Dendritic cell treated with granulocyte-macrophage colony-stimulating factor and Interleukin-4, amounts not matched to agents 40 ng/mL and 50 ng/mL, for 4 days (primary cell): ENCODE results near the gene F10.

Experiments
- H3K27ac Mint-ChIP-seq: one replicate; pipeline ENCODE4 v1.8.0; 2022; ENCODE audit warnings: mild to moderate bottlenecking, mixed read lengths
- H3K27me3 Mint-ChIP-seq: one replicate; pipeline ENCODE4 v1.8.0; 2022; ENCODE audit warnings: mild to moderate bottlenecking, mixed read lengths
- H3K36me3 Mint-ChIP-seq: one replicate; pipeline ENCODE4 v1.8.0; 2022; ENCODE audit warnings: low read depth, mixed read lengths
- H3K4me1 Mint-ChIP-seq: one replicate; pipeline ENCODE4 v1.8.0; 2022; ENCODE audit warnings: low read depth, mixed read lengths
- H3K4me3 Mint-ChIP-seq: one replicate; pipeline ENCODE4 v1.8.0; 2022; ENCODE audit warnings: mild to moderate bottlenecking, moderate library complexity, mixed read lengths
- H3K9me3 Mint-ChIP-seq: one replicate; pipeline ENCODE4 v1.8.0; 2022; ENCODE audit warnings: mixed read lengths
- intact Hi-C: fragments of 100-400 bp; cut with micrococcal nuclease; formaldehyde crosslinking; loops from one replicate; pipeline ENCODE4 v1.15.0; 2022

Gene F10

GRCh38 chr13:113171250-113172125 lies 48.9 kb downstream of the F10 start:
- H3K9me3 Mint-ChIP-seq: peaks cover 10% of the 10 kb centered on the region
- intact Hi-C loops: no loop called here
- no peak overlapping the region for H3K4me3 Mint-ChIP-seq
- no peaks in the 10 kb centered on the region for H3K27me3 Mint-ChIP-seq
- peak overlapping the region; percentile 35 for H3K27ac Mint-ChIP-seq
- peaks cover 64% of the 10 kb centered on the region for H3K36me3 Mint-ChIP-seq
- H3K4me1 Mint-ChIP-seq: peaks cover 38% of the 10 kb centered on the region

- Mint-ChIP-seq H3K36me3 (peaks cover 72% of the 10 kb centered on the region), H3K27me3 (no peaks in the 10 kb centered on the region), H3K4me3 (no peak overlapping the region), H3K9me3 (peaks cover 13% of the 10 kb centered on the region), H3K4me1 (peaks cover 39% of the 10 kb centered on the region), H3K27ac (no peak overlapping the region)
- intact Hi-C loops: no loop called here
Measured at GRCh38 chr13:113172419-113172926, 49.9 kb downstream of the F10 start.

GRCh38 chr13:113176280-113176679 lies 53.7 kb downstream of the F10 start:
- H3K27me3 Mint-ChIP-seq: no peaks in the 10 kb centered on the region
- H3K36me3 Mint-ChIP-seq: peaks cover 90% of the 10 kb centered on the region
- peak overlapping the region; percentile 93 for H3K27ac Mint-ChIP-seq
- peak overlapping the region; percentile 6 for H3K4me3 Mint-ChIP-seq
- H3K4me1 Mint-ChIP-seq: peaks cover 30% of the 10 kb centered on the region
- intact Hi-C loops: loop anchor here (1.0 kb wide), 1 partner anchor 23 kb away; no protein-coding TSS in a partner anchor
- peaks cover 13% of the 10 kb centered on the region for H3K9me3 Mint-ChIP-seq

- Mint-ChIP-seq H3K4me3 (no peak overlapping the region), H3K9me3 (peaks cover 13% of the 10 kb centered on the region), H3K27me3 (no peaks in the 10 kb centered on the region), H3K4me1 (peaks cover 25% of the 10 kb centered on the region), H3K27ac (peak overlapping the region; percentile 93), H3K36me3 (peaks cover 89% of the 10 kb centered on the region)
- intact Hi-C loops: loop anchor here (1.0 kb wide), 1 partner anchor 24 kb away; no protein-coding TSS in a partner anchor
Measured at GRCh38 chr13:113176822-113177221, 54.2 kb downstream of the F10 start.

GRCh38 chr13:113178070-113178895 lies 55.7 kb downstream of the F10 start:
- Mint-ChIP-seq H3K27ac (no peak overlapping the region), H3K9me3 (peaks cover 13% of the 10 kb centered on the region), H3K27me3 (no peaks in the 10 kb centered on the region), H3K4me1 (peaks cover 20% of the 10 kb centered on the region), H3K4me3 (no peak overlapping the region), H3K36me3 (peaks cover 91% of the 10 kb centered on the region)
- intact Hi-C loops: no loop called here

- peaks cover 19% of the 10 kb centered on the region for H3K4me1 Mint-ChIP-seq
- no peak overlapping the region for H3K27ac Mint-ChIP-seq
- intact Hi-C loops: no loop called here
- H3K4me3 Mint-ChIP-seq: no peak overlapping the region
- H3K36me3 Mint-ChIP-seq: peaks cover 97% of the 10 kb centered on the region
- no peaks in the 10 kb centered on the region for H3K27me3 Mint-ChIP-seq
- H3K9me3 Mint-ChIP-seq: peaks cover 13% of the 10 kb centered on the region
Measured at GRCh38 chr13:113178896-113179167, 56.2 kb downstream of the F10 start.

GRCh38 chr13:113179374-113180230 lies 57.0 kb downstream of the F10 start:
- Mint-ChIP-seq H3K9me3 (peaks cover 13% of the 10 kb centered on the region), H3K36me3 (peaks cover 95% of the 10 kb centered on the region), H3K4me3 (no peak overlapping the region), H3K4me1 (peaks cover 14% of the 10 kb centered on the region), H3K27me3 (no peaks in the 10 kb centered on the region), H3K27ac (no peak overlapping the region)
- intact Hi-C loops: no loop called here

- intact Hi-C loops: no loop called here
- peaks cover 90% of the 10 kb centered on the region for H3K36me3 Mint-ChIP-seq
- peaks cover 2% of the 10 kb centered on the region for H3K4me1 Mint-ChIP-seq
- no peaks in the 10 kb centered on the region for H3K9me3 Mint-ChIP-seq
- no peak overlapping the region for H3K27ac Mint-ChIP-seq
- H3K4me3 Mint-ChIP-seq: no peak overlapping the region
- no peaks in the 10 kb centered on the region for H3K27me3 Mint-ChIP-seq
Measured at GRCh38 chr13:113182046-113182445, 59.4 kb downstream of the F10 start.

- no peaks in the 10 kb centered on the region for H3K27me3 Mint-ChIP-seq
- intact Hi-C loops: no loop called here
- no peaks in the 10 kb centered on the region for H3K9me3 Mint-ChIP-seq
- H3K4me3 Mint-ChIP-seq: no peak overlapping the region
- H3K36me3 Mint-ChIP-seq: peaks cover 90% of the 10 kb centered on the region
- peaks cover 15% of the 10 kb centered on the region for H3K4me1 Mint-ChIP-seq
- H3K27ac Mint-ChIP-seq: no peak overlapping the region
Measured at GRCh38 chr13:113183450-113184129, 61.0 kb downstream of the F10 start.

- Mint-ChIP-seq H3K4me3 (no peak overlapping the region), H3K4me1 (peaks cover 15% of the 10 kb centered on the region), H3K27ac (no peak overlapping the region), H3K9me3 (no peaks in the 10 kb centered on the region), H3K27me3 (no peaks in the 10 kb centered on the region), H3K36me3 (peaks cover 90% of the 10 kb centered on the region)
- intact Hi-C loops: no loop called here
Measured at GRCh38 chr13:113184568-113185440, 62.2 kb downstream of the F10 start.

- peak overlapping the region; percentile 26 for H3K27ac Mint-ChIP-seq
- H3K9me3 Mint-ChIP-seq: no peaks in the 10 kb centered on the region
- peaks cover 15% of the 10 kb centered on the region for H3K4me1 Mint-ChIP-seq
- intact Hi-C loops: no loop called here
- H3K27me3 Mint-ChIP-seq: no peaks in the 10 kb centered on the region
- H3K36me3 Mint-ChIP-seq: peaks cover 90% of the 10 kb centered on the region
- no peak overlapping the region for H3K4me3 Mint-ChIP-seq
Measured at GRCh38 chr13:113186061-113186900, 63.7 kb downstream of the F10 start.

- intact Hi-C loops: no loop called here
- Mint-ChIP-seq H3K9me3 (no peaks in the 10 kb centered on the region), H3K27me3 (no peaks in the 10 kb centered on the region), H3K27ac (peak overlapping the region; percentile 68), H3K36me3 (peaks cover 87% of the 10 kb centered on the region), H3K4me3 (no peak overlapping the region), H3K4me1 (peaks cover 15% of the 10 kb centered on the region)
Measured at GRCh38 chr13:113187263-113187669, 64.7 kb downstream of the F10 start.
